T-cell (primary cell): ENCODE results near the gene MAP1LC3C. TPM values are rescaled to one million over a fixed set of nuclear protein-coding genes. Genes with fewer than 3 reads are reported as not detected.
"Not testable (repeated sequence)": the region's sequence is repeated elsewhere in the genome, so short reads cannot be mapped to it uniquely, and the experiment has no call there.

Experiments
- ATAC-seq, 4 experiments: fragments of 200-7000 bp in 3 of 4; fragments of 150-1000 bp in 1 of 4; cut with Tn5 transposase; replicated peaks in 1 of 4; 1 replicate in 3 of 4; 2 replicates in 1 of 4; pipeline ENCODE4 v1.10.0; 2021; ENCODE audit warnings: moderate library complexity in 3 of 4, mild to moderate bottlenecking in 2 of 4, moderate number of reproducible peaks in 1 of 4
- CTCF ChIA-PET, 2 donors: fragments of 300-600 bp; sonication (Branson Sonifier 250); formaldehyde crosslinking; loops; one replicate each; lab custom pipeline; 2022; ENCODE audit warnings: antibody characterized with exemption in 2 of 2; lab: Charles Lee
- POLR2A ChIA-PET, 2 donors: fragments of 300-600 bp; sonication (Branson Sonifier 250); formaldehyde crosslinking; loops; one replicate each; lab custom pipeline; 2022; ENCODE audit warnings: antibody characterized with exemption in 2 of 2; lab: Charles Lee
- DNase-seq, 35 experiments: peaks; one replicate each; pipeline versions ENCODE4 v3.0.0 to v3.0.0-alpha.2; 2013 to 2023
- H3K27ac ChIP-seq: one replicate; pipeline ENCODE4 v1.5.1; 2013; ENCODE audit warnings: low read length
- H3K27me3 ChIP-seq, 2 experiments: replicated peaks in 1 of 2; 1 replicate in 1 of 2; 2 replicates in 1 of 2; pipeline versions ENCODE4 v1.6.1 to v1.7.0; 2013; ENCODE audit warnings: low read length in 1 of 2, mixed read lengths in 1 of 2; ENCODE audit not compliant: control insufficient read depth in 2 of 2, insufficient read depth in 2 of 2; ENCODE audit errors: extremely low read depth in 1 of 2
- H3K36me3 ChIP-seq, 2 donors: 1 replicate in 1 of 2; 2 replicates in 1 of 2; pipeline versions ENCODE4 v1.6.1 to v1.7.0; 2013; ENCODE audit warnings: low read length in 1 of 2; ENCODE audit not compliant: control insufficient read depth in 2 of 2, insufficient read depth in 1 of 2; ENCODE audit errors: extremely low read depth in 1 of 2
- H3K4me1 ChIP-seq, 2 experiments: 1 replicate in 1 of 2; 2 replicates in 1 of 2; pipeline versions ENCODE4 v1.6.1 to v1.7.0; 2013; ENCODE audit warnings: low read length in 2 of 2, mixed read lengths in 1 of 2; ENCODE audit not compliant: insufficient read depth in 2 of 2, control insufficient read depth in 1 of 2; ENCODE audit errors: extremely low read depth in 1 of 2
- H3K4me3 ChIP-seq, 2 donors: 1 replicate in 1 of 2; 2 replicates in 1 of 2; pipeline versions ENCODE4 v1.5.1 to v1.7.0; 2013; ENCODE audit warnings: mild to moderate bottlenecking in 2 of 2, low read length in 1 of 2, moderate library complexity in 1 of 2; ENCODE audit not compliant: control insufficient read depth in 1 of 2; ENCODE audit errors: extremely low read depth in 1 of 2
- H3K9me3 ChIP-seq: 2 replicates; pipeline ENCODE4 v1.7.0; 2013
- H3K27ac Mint-ChIP-seq, 2 donors: one replicate each; pipeline ENCODE4 v1.8.0; 2020 to 2021; ENCODE audit warnings: mild to moderate bottlenecking in 2 of 2, mixed read lengths in 2 of 2
- H3K27me3 Mint-ChIP-seq, 2 donors: one replicate each; pipeline ENCODE4 v1.8.0; 2021 to 2022; ENCODE audit warnings: mixed read lengths in 2 of 2
- H3K36me3 Mint-ChIP-seq: one replicate; pipeline ENCODE4 v1.8.0; 2021; ENCODE audit warnings: mixed read lengths
- H3K4me1 Mint-ChIP-seq, 3 donors: one replicate each; pipeline ENCODE4 v1.8.0; 2020 to 2022; ENCODE audit warnings: mixed read lengths in 3 of 3, mild to moderate bottlenecking in 1 of 3
- H3K4me3 Mint-ChIP-seq, 3 donors: one replicate each; pipeline ENCODE4 v1.8.0; 2020 to 2022; ENCODE audit warnings: mild to moderate bottlenecking in 3 of 3, mixed read lengths in 3 of 3, moderate library complexity in 3 of 3
- H3K9me3 Mint-ChIP-seq, 3 donors: one replicate each; pipeline ENCODE4 v1.8.0; 2020 to 2022; ENCODE audit warnings: mixed read lengths in 3 of 3
- WGBS: methylation state at CpG from one replicate; pipeline ENCODE4 v1.1.5; 2013; ENCODE audit warnings: missing lambda C conversion rate; ENCODE audit not compliant: insufficient coverage; 5-methylcytosine and 5-hydroxymethylcytosine counted together
- total RNA-seq, 35 experiments: library from RNA in 6 of 35; stranded (reverse) in 6 of 35; fragments of 120-200 nt in 1 of 35; gene quantifications; one replicate each; pipeline versions ENCODE4 v1.2.1 to v1.2.4 and lab custom pipeline; 2013 to 2026

The MAP1LC3C gene
- total RNA-seq, 5 donors from 2014 or later (not counting 1 experiment from before 2014, with no cell fraction given), result not detected

DNA sequence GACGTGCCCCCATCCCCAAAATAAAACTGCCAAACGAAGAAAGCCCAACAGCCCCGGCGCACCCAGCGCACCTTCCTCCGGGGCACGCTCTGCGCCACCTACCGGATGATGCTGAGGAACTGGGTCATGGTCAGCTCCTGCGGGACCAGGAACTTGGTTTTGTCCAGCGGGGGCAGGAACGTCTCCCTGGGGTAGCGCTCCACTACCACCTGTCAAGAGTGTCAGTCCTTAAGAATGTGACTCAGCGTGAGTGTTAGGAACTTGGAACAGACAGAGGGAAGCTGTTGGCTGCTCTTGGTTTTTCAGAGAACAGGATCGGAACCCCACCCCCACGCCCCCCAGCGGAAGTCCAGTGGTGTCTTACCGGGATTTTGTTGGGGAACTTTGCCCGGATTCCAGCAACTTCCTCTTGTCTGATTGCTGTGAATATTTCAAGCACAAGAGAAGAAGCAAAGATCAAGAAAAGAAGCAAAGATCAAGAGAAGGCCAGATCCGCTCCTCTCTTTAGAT lies 431 bp downstream of the MAP1LC3C start:
- ChIA-PET POLR2A (interaction anchor here (0.6 kb wide), 2 partner anchors 1654 to 1659 kb away, joined by 3 read pairs; no protein-coding TSS in a partner anchor), CTCF (interaction anchor here (0.6 to 2.6 kb wide), 9 partner anchors 9 to 466 kb away, joined by 3 to 16 read pairs (median 3); partner anchors contain the start of gene KMO (in 1 of the 2))
- DNase-seq (peak in 32 of 35 experiments; percentile 2 to 55 (median 17)), ATAC-seq (peak in 2 of 4 experiments; percentile 64 to 69)
- H3K27me3 ChIP-seq, result peaks cover 0 to 15% of the 10 kb centered on the region in 2 experiments
- H3K27ac ChIP-seq, result no peak overlapping the region
- Mint-ChIP-seq H3K9me3 (no peaks in the 10 kb centered on the region), H3K27me3 (peaks cover 0 to 7% of the 10 kb centered on the region in 2 donors), H3K4me1 (peaks cover 4 to 8% (median 6%) of the 10 kb centered on the region in 3 donors), H3K36me3 (no peaks in the 10 kb centered on the region), H3K4me3 (peak overlapping the region; percentile 41 to 57 (median 57)), H3K27ac (no peak overlapping the region)
- peak overlapping the region in 1 of 2 donors; percentile 42 for H3K4me3 ChIP-seq
- peaks cover 0 to 3% of the 10 kb centered on the region in 2 experiments for H3K4me1 ChIP-seq
- H3K9me3 ChIP-seq, result no peaks in the 10 kb centered on the region
- 19% methylated on average over 12 of the region's 20 CpGs for WGBS
- no peaks in the 10 kb centered on the region for H3K36me3 ChIP-seq

DNA sequence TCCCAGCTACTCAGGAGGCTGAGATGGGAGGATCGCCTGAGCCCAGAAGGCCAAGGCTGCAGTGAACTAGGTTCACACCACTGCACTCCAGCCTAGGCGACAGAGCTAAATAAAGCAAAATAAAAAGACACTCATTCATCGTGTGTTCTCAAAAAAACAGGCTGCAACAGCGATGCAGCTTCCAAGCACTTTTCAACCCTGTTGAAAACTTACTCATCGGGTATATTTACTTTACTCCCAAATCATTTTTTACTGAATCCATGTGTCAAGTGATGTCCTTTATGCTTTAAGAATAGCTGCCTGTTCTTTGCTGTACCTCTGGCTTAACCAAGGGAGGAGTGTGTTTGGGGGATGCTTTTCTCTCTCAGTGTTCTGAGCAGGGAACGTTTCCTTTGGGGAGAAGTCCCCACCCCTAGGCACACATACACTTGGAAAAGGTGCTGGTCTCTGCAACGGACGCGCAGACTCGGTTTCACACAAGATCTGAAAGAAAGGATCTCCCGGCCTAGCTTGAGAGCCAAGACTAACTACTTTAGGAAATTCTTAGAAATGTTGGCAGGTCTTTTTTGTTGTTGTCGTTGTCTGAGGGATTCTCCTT lies 1.4 kb downstream of the MAP1LC3C start:
- H3K36me3 Mint-ChIP-seq, result no peaks in the 10 kb centered on the region
- DNase-seq (no peak), ATAC-seq (no peak)
- H3K27me3 Mint-ChIP-seq, result peaks cover 5 to 11% of the 10 kb centered on the region in 2 donors
- CTCF ChIA-PET, result interaction anchor here (0.5 to 1.3 kb wide), 10 partner anchors 17 to 1467 kb away, joined by 3 to 6 read pairs (median 3); no protein-coding TSS in a partner anchor
- H3K27ac Mint-ChIP-seq, result no peak overlapping the region
- peaks cover 4 to 8% (median 6%) of the 10 kb centered on the region in 3 donors for H3K4me1 Mint-ChIP-seq
- Histone ChIP-seq H3K27me3 (peaks cover 0 to 17% of the 10 kb centered on the region in 2 experiments), H3K4me1 (peaks cover 0 to 3% of the 10 kb centered on the region in 2 experiments), H3K9me3 (no peaks in the 10 kb centered on the region), H3K27ac (no peak overlapping the region), H3K4me3 (no peak overlapping the region), H3K36me3 (no peaks in the 10 kb centered on the region)
- H3K4me3 Mint-ChIP-seq, result no peak overlapping the region
- POLR2A ChIA-PET, result no interaction called here
- 87% methylated on average over 3 of the region's 12 CpGs for WGBS
- H3K9me3 Mint-ChIP-seq, result no peaks in the 10 kb centered on the region

DNA sequence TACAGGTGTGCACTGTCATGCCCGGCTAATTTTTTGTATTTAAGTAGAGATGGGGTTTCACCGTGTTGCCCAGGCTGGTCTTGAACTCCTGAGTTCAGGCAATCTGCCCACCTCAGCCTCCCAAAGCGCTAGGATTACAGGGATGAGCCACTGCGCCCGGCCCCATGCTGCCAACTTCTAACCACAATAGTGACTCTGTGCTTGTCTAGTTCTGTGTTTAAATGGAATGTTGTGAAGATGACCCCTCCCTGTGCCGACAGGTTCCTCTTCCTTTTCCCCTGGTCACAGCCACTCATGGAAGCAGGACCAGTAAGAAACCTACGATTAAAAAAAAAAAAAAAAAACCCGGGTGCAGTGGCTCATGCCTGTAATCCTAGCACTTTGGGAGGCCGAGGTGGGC lies 4.7 kb downstream of the MAP1LC3C start:
- DNase-seq (no peak), ATAC-seq (no peak)
- Histone ChIP-seq H3K4me1 (peaks cover 0 to 3% of the 10 kb centered on the region in 2 experiments), H3K27me3 (peaks cover 0 to 15% of the 10 kb centered on the region in 2 experiments), H3K36me3 (no peaks in the 10 kb centered on the region), H3K27ac (no peak overlapping the region), H3K4me3 (no peak overlapping the region), H3K9me3 (no peaks in the 10 kb centered on the region)
- WGBS, result no CpG with 5 or more reads among the region's 9 CpGs
- Mint-ChIP-seq H3K27ac (no peak overlapping the region), H3K36me3 (no peaks in the 10 kb centered on the region), H3K4me1 (peaks cover 4 to 8% (median 6%) of the 10 kb centered on the region in 3 donors), H3K27me3 (peaks cover 5 to 10% of the 10 kb centered on the region in 2 donors), H3K9me3 (no peaks in the 10 kb centered on the region), H3K4me3 (no peak overlapping the region)
- POLR2A ChIA-PET, result interaction anchor here in 1 of 2 donors (0.6 kb wide), 1 partner anchor 40 kb away, joined by 7 read pairs; no protein-coding TSS in a partner anchor
- CTCF ChIA-PET, result interaction anchor here in 1 of 2 donors (0.6 kb wide), 1 partner anchor 431 kb away, joined by 3 read pairs; no protein-coding TSS in a partner anchor

DNA sequence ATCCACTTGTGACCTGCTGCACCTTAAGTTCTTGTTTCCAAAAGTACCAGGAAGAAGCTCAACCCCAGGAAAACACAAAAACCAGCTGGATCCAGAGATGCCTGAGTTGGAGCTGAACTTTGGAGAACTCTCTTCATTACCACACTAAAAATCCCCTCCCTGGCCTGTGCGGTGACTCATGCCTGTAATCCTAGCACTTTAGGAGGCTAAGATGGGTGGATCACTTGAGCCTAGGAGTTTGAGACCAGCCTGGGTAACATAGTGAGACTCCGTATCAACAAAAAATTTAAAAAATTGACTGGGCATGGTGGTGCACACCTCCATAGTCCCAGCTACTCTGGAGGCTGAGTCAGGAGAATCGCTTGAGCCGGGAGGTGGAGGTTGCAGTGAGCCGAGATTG lies 6.2 kb downstream of the MAP1LC3C start:
- ATAC-seq, result no peak
- Histone ChIP-seq H3K4me3 (no peak overlapping the region), H3K27me3 (peaks cover 0 to 10% of the 10 kb centered on the region in 2 experiments), H3K36me3 (no peaks in the 10 kb centered on the region), H3K4me1 (no peaks in the 10 kb centered on the region), H3K9me3 (no peaks in the 10 kb centered on the region), H3K27ac (no peak overlapping the region)
- Mint-ChIP-seq H3K27ac (no peak overlapping the region), H3K4me1 (peaks cover 0 to 2% (median 0%) of the 10 kb centered on the region in 3 donors), H3K4me3 (no peak overlapping the region), H3K27me3 (peaks cover 5 to 6% of the 10 kb centered on the region in 2 donors), H3K36me3 (no peaks in the 10 kb centered on the region), H3K9me3 (no peaks in the 10 kb centered on the region)
- ChIA-PET CTCF (no interaction called here), POLR2A (no interaction called here)
- 90% methylated on average over 2 of the region's 5 CpGs for WGBS
- no peak for DNase-seq

GRCh38 chr1:241990040-241990439 lies 8.9 kb downstream of the MAP1LC3C start:
- no peaks in the 10 kb centered on the region for H3K9me3 Mint-ChIP-seq
- no peak for DNase-seq
- POLR2A ChIA-PET, result no interaction called here
- no peak overlapping the region for H3K4me3 Mint-ChIP-seq
- H3K36me3 Mint-ChIP-seq, result no peaks in the 10 kb centered on the region
- peaks cover 4 to 5% of the 10 kb centered on the region in 2 donors for H3K27me3 Mint-ChIP-seq
- no peaks in the 10 kb centered on the region for H3K4me1 Mint-ChIP-seq
- Histone ChIP-seq H3K4me1 (no peaks in the 10 kb centered on the region), H3K36me3 (no peaks in the 10 kb centered on the region), H3K9me3 (no peaks in the 10 kb centered on the region), H3K27me3 (peaks cover 0 to 6% of the 10 kb centered on the region in 2 experiments), H3K27ac (no peak overlapping the region), H3K4me3 (no peak overlapping the region)
- CTCF ChIA-PET, result no interaction called here
- WGBS, result 88% methylated on average over 4 of the region's 10 CpGs
- H3K27ac Mint-ChIP-seq, result no peak overlapping the region
- ATAC-seq, result no peak

- H3K9me3 Mint-ChIP-seq, H3K4me1 ChIP-seq, H3K9me3 ChIP-seq, H3K27me3 Mint-ChIP-seq, H3K4me3 ChIP-seq, H3K4me3 Mint-ChIP-seq, ATAC-seq, DNase-seq, H3K27ac ChIP-seq, POLR2A ChIA-PET, H3K36me3 ChIP-seq, H3K27ac Mint-ChIP-seq, H3K4me1 Mint-ChIP-seq, H3K27me3 ChIP-seq, CTCF ChIA-PET, H3K36me3 Mint-ChIP-seq: not testable (repeated sequence)
- WGBS, result 80% methylated on average over 3 of the region's 10 CpGs
These were observed 10.4 kb downstream of the MAP1LC3C start for GRCh38 chr1:241988389-241988930.
